ENCODE data around the gene ZNF385D. TPM values are rescaled to one million over a fixed set of nuclear protein-coding genes. Genes with fewer than 3 reads are reported as not detected.

ZNF385D gene
- total RNA-seq, 1 experiment from 2014 or later = 0.28 TPM

GRCh38 chr3:21544076-21544462, 206.9 kb downstream of the ZNF385D start:
- Histone ChIP-seq H3K4me3 (no peak overlapping the region), H3K36me3 (ENCODE audit: low read depth) (no peaks in the 10 kb centered on the region), H3K9me3 (ENCODE audit: insufficient read depth, low read depth) (no peaks in the 10 kb centered on the region), H3K4me2 (no peak overlapping the region), H3K4me1 (replicated peaks; ENCODE audit: insufficient read depth) (no peaks in the 10 kb centered on the region), H3K27me3 (ENCODE audit: insufficient read depth, low read depth) (no peaks in the 10 kb centered on the region), H4K20me1 (ENCODE audit: insufficient read depth) (no peaks in the 10 kb centered on the region), H3K79me2 (ENCODE audit: low read depth) (no peaks in the 10 kb centered on the region), H3F3A (ENCODE audit: insufficient read depth, low read depth) (no peaks in the 10 kb centered on the region), H2AFZ (peak overlapping the region; percentile 42; the same call in 1 of the 2 replicates), H3K9me2 (ENCODE audit: insufficient read depth) (no peaks in the 10 kb centered on the region), H3K27ac (no peak overlapping the region)
- TF ChIP-seq CTCF (conservative IDR thresholded peaks at IDR 0.05) (no peak), EZH2 (IDR thresholded peaks at IDR 0.05; ENCODE audit: low read depth) (no peak)
- ChIA-PET CTCF (no interaction called here), POLR2A (ENCODE audit: unreplicated experiment) (no interaction called here)
- DNase-seq = no peak
- BruUV-seq (replicated peaks) = no TSS peak
- intact Hi-C loops (cut with micrococcal nuclease; ENCODE audit: unreplicated experiment) = no loop called here

DNA sequence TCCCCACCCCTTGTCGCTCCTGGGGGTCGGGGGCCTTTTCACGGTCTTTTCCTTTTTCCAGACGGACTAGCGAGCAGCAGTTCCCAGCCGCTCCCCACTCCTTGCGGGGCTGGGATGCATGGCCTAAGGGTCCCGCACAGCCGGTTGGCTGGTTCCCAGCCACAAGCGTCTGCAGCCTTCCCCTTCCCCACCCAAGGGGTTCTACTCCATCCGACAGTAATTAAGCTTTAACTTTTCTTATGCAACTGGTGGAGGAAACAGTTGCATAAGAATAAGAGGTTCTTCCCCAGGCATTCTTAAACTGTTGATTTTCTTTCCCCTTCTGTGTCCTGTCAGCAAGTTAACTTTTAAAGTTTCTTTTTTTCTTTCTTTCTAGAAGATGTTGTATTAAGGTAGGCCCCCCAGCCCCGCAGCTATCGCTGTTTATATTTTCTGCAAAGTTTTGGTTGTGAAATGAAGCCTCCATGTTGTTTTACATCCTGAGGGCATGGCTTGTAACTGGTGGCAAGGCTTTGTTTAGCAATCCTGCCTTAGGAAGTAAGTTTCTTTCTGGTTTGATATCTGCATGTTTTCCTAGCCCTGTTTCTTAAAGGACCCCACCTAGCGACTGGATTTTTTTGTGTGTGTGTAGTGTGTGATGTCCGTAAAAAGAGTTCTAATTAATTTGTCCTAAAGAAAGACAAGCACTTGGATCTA, 207.5 kb downstream of the ZNF385D start:
- no peaks in the 10 kb centered on the region for H3K4me1 ChIP-seq (replicated peaks; ENCODE audit: insufficient read depth)
- no peaks in the 10 kb centered on the region for H3F3A ChIP-seq (ENCODE audit: insufficient read depth, low read depth)
- peak overlapping the region; percentile 42; the same call in 1 of the 2 replicates for H2AFZ ChIP-seq
- no peaks in the 10 kb centered on the region for H3K79me2 ChIP-seq (ENCODE audit: low read depth)
- intact Hi-C loops (cut with micrococcal nuclease; ENCODE audit: unreplicated experiment) = no loop called here
- no peaks in the 10 kb centered on the region for H3K27me3 ChIP-seq (ENCODE audit: insufficient read depth, low read depth)
- TF ChIP-seq EZH2 (IDR thresholded peaks at IDR 0.05; ENCODE audit: low read depth) (no peak), CTCF (conservative IDR thresholded peaks at IDR 0.05) (no peak)
- CTCF ChIA-PET = no interaction called here
- H3K27ac ChIP-seq = no peak overlapping the region
- H3K4me3 ChIP-seq = no peak overlapping the region
- no TSS peak for BruUV-seq (replicated peaks)
- H4K20me1 ChIP-seq (ENCODE audit: insufficient read depth) = no peaks in the 10 kb centered on the region
- no peaks in the 10 kb centered on the region for H3K9me3 ChIP-seq (ENCODE audit: insufficient read depth, low read depth)
- H3K4me2 ChIP-seq = no peak overlapping the region
- no peaks in the 10 kb centered on the region for H3K9me2 ChIP-seq (ENCODE audit: insufficient read depth)
- no peaks in the 10 kb centered on the region for H3K36me3 ChIP-seq (ENCODE audit: low read depth)
- POLR2A ChIA-PET (ENCODE audit: unreplicated experiment) = no interaction called here
- no peak for DNase-seq

- Histone ChIP-seq H3F3A (ENCODE audit: insufficient read depth, low read depth) (no peaks in the 10 kb centered on the region), H3K4me3 (no peak overlapping the region), H3K27me3 (ENCODE audit: insufficient read depth, low read depth) (no peaks in the 10 kb centered on the region), H4K20me1 (ENCODE audit: insufficient read depth) (no peaks in the 10 kb centered on the region), H3K9me2 (ENCODE audit: insufficient read depth) (no peaks in the 10 kb centered on the region), H3K9me3 (ENCODE audit: insufficient read depth, low read depth) (no peaks in the 10 kb centered on the region), H3K4me1 (replicated peaks; ENCODE audit: insufficient read depth) (no peaks in the 10 kb centered on the region), H2AFZ (no peak overlapping the region), H3K79me2 (ENCODE audit: low read depth) (no peaks in the 10 kb centered on the region), H3K36me3 (ENCODE audit: low read depth) (no peaks in the 10 kb centered on the region), H3K4me2 (no peak overlapping the region), H3K27ac (no peak overlapping the region)
- ChIA-PET CTCF (interaction anchor here (0.7 kb wide), 1 partner anchor 68 kb away, joined by 3 read pairs; no protein-coding TSS in a partner anchor), POLR2A (ENCODE audit: unreplicated experiment) (no interaction called here)
- intact Hi-C loops (cut with micrococcal nuclease; ENCODE audit: unreplicated experiment) = no loop called here
- no peak for DNase-seq
- TF ChIP-seq CTCF (conservative IDR thresholded peaks at IDR 0.05) = no peak
- TF ChIP-seq EZH2 (IDR thresholded peaks at IDR 0.05; ENCODE audit: low read depth) = no peak
- no TSS peak for BruUV-seq (replicated peaks)
Observed at GRCh38 chr3:21542656-21543379, 208.2 kb downstream of the ZNF385D start.

Data from PC-9 (cell line).